HepG2 (cell line): ENCODE data around the gene DHX58. TPM values are rescaled to one million over a fixed set of nuclear protein-coding genes. Genes with fewer than 3 reads are reported as not detected.

Experiments used
- ATF7 ChIP-seq, 2 experiments: fragments of 450-650 bp in 1 of 2; sonication (generic) in 1 of 2; formaldehyde crosslinking in 1 of 2; IDR thresholded peaks; 2 replicates each; pipeline versions ENCODE4 v1.4.0 to v1.6.1; 2016 to 2020; ENCODE audit warnings: antibody characterized with exemption in 1 of 2, mild to moderate bottlenecking in 1 of 2, missing genetic modification reagents in 1 of 2
- ETV6 ChIP-seq: sonication (generic); formaldehyde crosslinking; conservative IDR thresholded peaks from 2 replicates; pipeline ENCODE4 v1.4.0; 2020; ENCODE audit warnings: missing genetic modification reagents
- GATAD2A ChIP-seq: IDR thresholded peaks from 2 replicates; pipeline ENCODE4 v1.6.1; 2016
- MIER2 ChIP-seq: IDR thresholded peaks from 2 replicates; pipeline ENCODE4 v1.6.1; 2016; ENCODE audit warnings: missing biosample characterization, missing genetic modification reagents
- NFKBIZ ChIP-seq: IDR thresholded peaks from 2 replicates; pipeline ENCODE4 v1.6.1; 2018; ENCODE audit warnings: missing genetic modification reagents, missing compliant biosample characterization
- NFRKB ChIP-seq: fragments of 450-650 bp; IDR thresholded peaks from 2 replicates; pipeline ENCODE4 v1.6.1; 2017
- NFYB ChIP-seq: sonication (generic); formaldehyde crosslinking; IDR thresholded peaks from 2 replicates; pipeline ENCODE4 v1.4.0; 2020; ENCODE audit warnings: missing genetic modification reagents
- NFYC ChIP-seq: IDR thresholded peaks from 2 replicates; pipeline ENCODE4 v1.6.1; 2016; ENCODE audit warnings: missing genetic modification reagents, missing compliant biosample characterization
- NRL ChIP-seq: sonication (generic); formaldehyde crosslinking; IDR thresholded peaks from 2 replicates; pipeline ENCODE4 v1.5.0; 2020; ENCODE audit warnings: missing genetic modification reagents, mild to moderate bottlenecking, moderate library complexity, borderline replicate concordance
- PPARG ChIP-seq: conservative IDR thresholded peaks from 2 replicates; pipeline ENCODE4 v1.6.1; 2016; ENCODE audit warnings: missing biosample characterization, missing genetic modification reagents
- RBAK ChIP-seq: sonication (generic); formaldehyde crosslinking; IDR thresholded peaks from 2 replicates; pipeline ENCODE4 v1.5.1; 2020; ENCODE audit warnings: mild to moderate bottlenecking, missing genetic modification reagents
- SNAPC2 ChIP-seq: sonication (generic); formaldehyde crosslinking; IDR thresholded peaks from 2 replicates; pipeline ENCODE4 v1.8.1; 2022; ENCODE audit warnings: mild to moderate bottlenecking, missing genetic modification reagents
- SRSF4 ChIP-seq: fragments of 200-400 bp; formaldehyde crosslinking; IDR thresholded peaks from one replicate; pipeline ENCODE4 v1.6.1; 2018; ENCODE audit warnings: mild to moderate bottlenecking, low read depth, low read length, moderate library complexity; ENCODE audit not compliant: poor library complexity, severe bottlenecking
- SRY ChIP-seq: sonication (generic); formaldehyde crosslinking; IDR thresholded peaks from 2 replicates; pipeline ENCODE4 v1.8.0; 2022; ENCODE audit warnings: mild to moderate bottlenecking, missing genetic modification reagents
- TEAD3 ChIP-seq: optimal IDR thresholded peaks from 2 replicates; pipeline ENCODE3; 2016; ENCODE audit warnings: borderline replicate concordance
- TFDP2 ChIP-seq: sonication (generic); formaldehyde crosslinking; IDR thresholded peaks from 2 replicates; pipeline ENCODE4 v1.4.0; 2020; ENCODE audit warnings: missing genetic modification reagents
- THAP11 ChIP-seq: IDR thresholded peaks from 2 replicates; pipeline ENCODE4 v1.6.1; 2016; ENCODE audit warnings: missing biosample characterization, missing genetic modification reagents
- XBP1 ChIP-seq: sonication (generic); formaldehyde crosslinking; IDR thresholded peaks from 2 replicates; pipeline ENCODE4 v1.5.0; 2020; ENCODE audit warnings: missing genetic modification reagents
- ZNF44 ChIP-seq: sonication (generic); formaldehyde crosslinking; IDR thresholded peaks from 2 replicates; pipeline ENCODE4 v1.5.1; 2020; ENCODE audit warnings: mild to moderate bottlenecking, missing genetic modification reagents
- ZNF510 ChIP-seq: sonication (generic); formaldehyde crosslinking; IDR thresholded peaks from 2 replicates; pipeline ENCODE4 v1.4.0; 2020; ENCODE audit warnings: low read depth, mild to moderate bottlenecking, missing genetic modification reagents
- ZNF605 ChIP-seq: sonication (generic); formaldehyde crosslinking; IDR thresholded peaks from 2 replicates; pipeline ENCODE4 v1.8.0; 2022; ENCODE audit warnings: mild to moderate bottlenecking, missing genetic modification reagents
- ZNF747 ChIP-seq: sonication (generic); formaldehyde crosslinking; IDR thresholded peaks from 2 replicates; pipeline ENCODE4 v1.8.1; 2023; ENCODE audit warnings: missing genetic modification reagents, mild to moderate bottlenecking, borderline replicate concordance
- ZNF766 ChIP-seq: sonication (generic); formaldehyde crosslinking; IDR thresholded peaks from 2 replicates; pipeline ENCODE4 v1.5.0; 2020; ENCODE audit warnings: missing genetic modification reagents, borderline replicate concordance
- ZNF782 ChIP-seq: sonication (generic); formaldehyde crosslinking; IDR thresholded peaks from 2 replicates; pipeline ENCODE4 v1.4.0; 2020; ENCODE audit warnings: missing genetic modification reagents, mild to moderate bottlenecking, borderline replicate concordance
- polyA plus RNA-seq, 8 experiments: library from polyadenylated mRNA; depleted of rRNA in 3 of 8; stranded (reverse) in 7 of 8; unstranded in 1 of 8; fragments of >200 nt; fragmentation: Illumina TruSeq in 4 of 8; extraction: Trizol in 4 of 8; gene quantifications; 2 replicates each; pipeline versions ENCODE4 v1.2.1 to v1.2.3, GENCODE V29; 2011 to 2016; ENCODE audit warnings: low read depth in 4 of 8, missing spikeins in 1 of 8, mixed read lengths in 1 of 8; ENCODE audit not compliant: insufficient read depth in 1 of 8
- total RNA-seq, 5 experiments: library from RNA; depleted of rRNA; stranded (reverse); fragments of >200 nt; fragmentation: Illumina TruSeq; extraction: Trizol; gene quantifications; 2 replicates each; pipeline ENCODE4 v1.2.3, GENCODE V29; 2016; ENCODE audit warnings: low read depth in 1 of 5
- TF ChIP-seq, protein P1 (sequence below): sonication (generic); formaldehyde crosslinking; IDR thresholded peaks from 2 replicates; pipeline ENCODE4 v1.5.0; 2020; ENCODE audit warnings: mild to moderate bottlenecking, missing genetic modification reagents, borderline replicate concordance

The DHX58 gene
- total and polyA plus RNA-seq, 2 of the 13 experiments (the other 11 are each of a cell fraction or from before 2014, with no cell fraction given), result 6.7 to 7.8 TPM

- TF ChIP-seq NRL (CRISPR knock-in tag) (no peak), SNAPC2 (CRISPR knock-in tag) (peak; percentile 79; the same call in 1 of the 2 replicates), TFDP2 (CRISPR knock-in tag) (no peak), ZNF605 (CRISPR knock-in tag) (peak; percentile 86), RBAK (CRISPR knock-in tag) (no peak), THAP11 (CRISPR knock-in tag) (peak; percentile 87), MIER2 (CRISPR knock-in tag) (peak; percentile 79), ZNF44 (CRISPR knock-in tag) (no peak), TEAD3 (CRISPR knock-in tag) (peak; percentile 76), ATF7 (IDR thresholded peaks at IDR 0.05) (no peak), ATF7 (CRISPR knock-in tag; IDR thresholded peaks at IDR 0.05) (no peak), ZNF782 (no peak), SRSF4 (no peak), NFKBIZ (CRISPR knock-in tag) (0 out of 2 replicates have a peak, but pooled peaks have one; percentile 70), ZNF747 (peak; percentile 67; the same call in 1 of the 2 replicates), NFYC (CRISPR knock-in tag) (peak; percentile 57; the same call in 1 of the 2 replicates), NFYB (CRISPR knock-in tag) (no peak; the same call in none of the 2 replicates), SRY (CRISPR knock-in tag) (no peak), XBP1 (CRISPR knock-in tag) (no peak), NFRKB (no peak), ZNF766 (CRISPR knock-in tag) (no peak), GATAD2A (peak; percentile 82), PPARG (CRISPR knock-in tag) (peak; percentile 98), ETV6 (CRISPR knock-in tag) (peak; percentile 82; the same call in 1 of the 2 replicates), ZNF510 (CRISPR knock-in tag) (0 out of 2 replicates have a peak, but pooled peaks have one; percentile 21)
- TF ChIP-seq, protein P1, sequence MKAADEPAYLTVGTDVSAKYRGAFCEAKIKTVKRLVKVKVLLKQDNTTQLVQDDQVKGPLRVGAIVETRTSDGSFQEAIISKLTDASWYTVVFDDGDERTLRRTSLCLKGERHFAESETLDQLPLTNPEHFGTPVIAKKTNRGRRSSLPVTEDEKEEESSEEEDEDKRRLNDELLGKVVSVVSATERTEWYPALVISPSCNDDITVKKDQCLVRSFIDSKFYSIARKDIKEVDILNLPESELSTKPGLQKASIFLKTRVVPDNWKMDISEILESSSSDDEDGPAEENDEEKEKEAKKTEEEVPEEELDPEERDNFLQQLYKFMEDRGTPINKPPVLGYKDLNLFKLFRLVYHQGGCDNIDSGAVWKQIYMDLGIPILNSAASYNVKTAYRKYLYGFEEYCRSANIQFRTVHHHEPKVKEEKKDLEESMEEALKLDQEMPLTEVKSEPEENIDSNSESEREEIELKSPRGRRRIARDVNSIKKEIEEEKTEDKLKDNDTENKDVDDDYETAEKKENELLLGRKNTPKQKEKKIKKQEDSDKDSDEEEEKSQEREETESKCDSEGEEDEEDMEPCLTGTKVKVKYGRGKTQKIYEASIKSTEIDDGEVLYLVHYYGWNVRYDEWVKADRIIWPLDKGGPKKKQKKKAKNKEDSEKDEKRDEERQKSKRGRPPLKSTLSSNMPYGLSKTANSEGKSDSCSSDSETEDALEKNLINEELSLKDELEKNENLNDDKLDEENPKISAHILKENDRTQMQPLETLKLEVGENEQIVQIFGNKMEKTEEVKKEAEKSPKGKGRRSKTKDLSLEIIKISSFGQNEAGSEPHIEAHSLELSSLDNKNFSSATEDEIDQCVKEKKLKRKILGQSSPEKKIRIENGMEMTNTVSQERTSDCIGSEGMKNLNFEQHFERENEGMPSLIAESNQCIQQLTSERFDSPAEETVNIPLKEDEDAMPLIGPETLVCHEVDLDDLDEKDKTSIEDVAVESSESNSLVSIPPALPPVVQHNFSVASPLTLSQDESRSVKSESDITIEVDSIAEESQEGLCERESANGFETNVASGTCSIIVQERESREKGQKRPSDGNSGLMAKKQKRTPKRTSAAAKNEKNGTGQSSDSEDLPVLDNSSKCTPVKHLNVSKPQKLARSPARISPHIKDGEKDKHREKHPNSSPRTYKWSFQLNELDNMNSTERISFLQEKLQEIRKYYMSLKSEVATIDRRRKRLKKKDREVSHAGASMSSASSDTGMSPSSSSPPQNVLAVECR (CRISPR knock-in tag), result peak; percentile 74; the same call in 1 of the 2 replicates
Measured at GRCh38 chr17:42135664-42136653, 23.4 kb upstream of the DHX58 start (continued).
